Tibial artery (tissue), 4 donors: ENCODE measurements around the gene NTRK3.

Experiments used
- DNase-seq, 2 donors: peaks; one replicate each; pipeline ENCODE4 v3.0.0-alpha.2; 2019
- H3K27ac ChIP-seq, 2 donors: fragments of 200-600 bp; sonication (generic) in 1 of 2; 1 replicate in 1 of 2; 2 replicates in 1 of 2; pipeline ENCODE4 v1.5.1; 2018 to 2019; ENCODE audit warnings: mild to moderate bottlenecking in 1 of 2
- H3K27me3 ChIP-seq, 2 donors: fragments of 200-600 bp; sonication (generic) in 1 of 2; one replicate each; pipeline versions ENCODE4 v1.5.1 to v1.6.0; 2016 to 2019
- H3K36me3 ChIP-seq, 3 donors: fragments of 200-600 bp; sonication (generic) in 2 of 3; one replicate each; pipeline ENCODE4 v1.5.1; 2016 to 2019; ENCODE audit warnings: mild to moderate bottlenecking in 2 of 3
- H3K4me1 ChIP-seq, 4 donors: fragments of 200-600 bp; sonication (generic) in 2 of 4; 1 replicate in 3 of 4; 2 replicates in 1 of 4; pipeline ENCODE4 v1.5.1; 2016 to 2019
- H3K4me3 ChIP-seq, 2 donors: fragments of 200-600 bp; sonication (generic) in 1 of 2; 1 replicate in 1 of 2; 2 replicates in 1 of 2; pipeline ENCODE4 v1.5.1; 2018 to 2019; ENCODE audit warnings: mild to moderate bottlenecking in 2 of 2
- H3K9me3 ChIP-seq, 3 donors: fragments of 200-600 bp; sonication (generic) in 1 of 3; one replicate each; pipeline ENCODE4 v1.5.1; 2016 to 2019
- CTCF ChIP-seq, 2 experiments: fragments of 200-600 bp in 1 of 2; fragments of 450-650 bp in 1 of 2; IDR thresholded peaks; one replicate each; pipeline ENCODE4 v1.5.1; 2017 to 2019; ENCODE audit warnings: antibody characterized with exemption in 2 of 2, mild to moderate bottlenecking in 1 of 2, moderate library complexity in 1 of 2
- intact Hi-C: fragments of 100-400 bp; cut with DNase I; formaldehyde crosslinking; loops from one replicate; pipeline ENCODE4 v1.15.0; 2023; ENCODE audit warnings: low total_unique reads

The NTRK3 gene

GRCh38 chr15:87949151-87949574 is 307.4 kb downstream of the NTRK3 start:
- intact Hi-C loops, result no loop called here

GRCh38 chr15:87947560-87947959 is 309.0 kb downstream of the NTRK3 start:
- DNase-seq, result no peak

More at GRCh38 chr15:87949151-87949574, 307.4 kb downstream of the NTRK3 start:
- Histone ChIP-seq H3K4me1 (peaks cover 0 to 68% (median 44%) of the 10 kb centered on the region in 4 donors), H3K36me3 (no peaks in the 10 kb centered on the region), H3K4me3 (no peak overlapping the region), H3K9me3 (no peaks in the 10 kb centered on the region), H3K27ac (peak overlapping the region; percentile 72 to 81), H3K27me3 (no peaks in the 10 kb centered on the region)
- TF ChIP-seq CTCF (IDR thresholded peaks at IDR 0.05), result no peak
- DNase-seq, result peak in 1 of 2 donors; percentile 49

DNA sequence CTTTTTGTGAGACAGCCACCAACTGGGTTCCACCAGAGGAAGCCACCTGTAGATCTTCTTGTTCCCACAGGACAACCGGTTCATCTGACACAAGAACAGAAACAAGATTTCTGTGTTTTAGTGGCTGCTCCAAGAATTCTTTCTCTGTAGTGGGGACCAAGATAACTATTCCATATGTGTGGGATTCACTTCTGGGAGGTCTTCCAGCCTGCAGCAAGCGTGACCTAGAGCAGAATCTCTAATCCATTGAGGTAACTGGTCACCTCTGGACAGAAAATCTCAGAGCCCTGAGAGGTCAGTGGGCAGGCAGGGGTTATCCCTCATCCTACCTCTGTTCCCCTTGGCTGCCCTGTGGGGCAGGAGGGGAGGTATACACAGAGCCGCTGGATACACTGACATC is 311.3 kb downstream of the NTRK3 start:
- Histone ChIP-seq H3K4me3 (no peak overlapping the region), H3K27me3 (no peaks in the 10 kb centered on the region), H3K4me1 (peaks cover 0 to 74% (median 49%) of the 10 kb centered on the region in 4 donors), H3K36me3 (no peaks in the 10 kb centered on the region), H3K27ac (peak overlapping the region; percentile 57 to 73), H3K9me3 (no peaks in the 10 kb centered on the region)
- intact Hi-C loops, result no loop called here
- DNase-seq, result no peak
- no peak for TF ChIP-seq CTCF (IDR thresholded peaks at IDR 0.05)

More at GRCh38 chr15:87947560-87947959, 309.0 kb downstream of the NTRK3 start:
- Histone ChIP-seq H3K36me3 (no peaks in the 10 kb centered on the region), H3K4me1 (peaks cover 0 to 74% (median 48%) of the 10 kb centered on the region in 4 donors), H3K27ac (peak overlapping the region in 1 of 2 donors; percentile 72), H3K4me3 (no peak overlapping the region), H3K9me3 (no peaks in the 10 kb centered on the region), H3K27me3 (no peaks in the 10 kb centered on the region)
- intact Hi-C loops, result no loop called here
- TF ChIP-seq CTCF (IDR thresholded peaks at IDR 0.05), result no peak

- TF ChIP-seq CTCF (IDR thresholded peaks at IDR 0.05), result no peak
- H3K36me3 ChIP-seq, result no peaks in the 10 kb centered on the region
- H3K4me1 ChIP-seq, result peaks cover 0 to 74% (median 47%) of the 10 kb centered on the region in 4 donors
- no peaks in the 10 kb centered on the region for H3K9me3 ChIP-seq
- peak in 1 of 2 donors; percentile 78 for DNase-seq
- no peaks in the 10 kb centered on the region for H3K27me3 ChIP-seq
- intact Hi-C loops, result loop anchor here (5.0 kb wide), 1 partner anchor 42 kb away; no protein-coding TSS in a partner anchor
- H3K27ac ChIP-seq, result peak overlapping the region; percentile 57 to 73
- no peak overlapping the region for H3K4me3 ChIP-seq
Measured at GRCh38 chr15:87944691-87945090, 311.8 kb downstream of the NTRK3 start.

DNA sequence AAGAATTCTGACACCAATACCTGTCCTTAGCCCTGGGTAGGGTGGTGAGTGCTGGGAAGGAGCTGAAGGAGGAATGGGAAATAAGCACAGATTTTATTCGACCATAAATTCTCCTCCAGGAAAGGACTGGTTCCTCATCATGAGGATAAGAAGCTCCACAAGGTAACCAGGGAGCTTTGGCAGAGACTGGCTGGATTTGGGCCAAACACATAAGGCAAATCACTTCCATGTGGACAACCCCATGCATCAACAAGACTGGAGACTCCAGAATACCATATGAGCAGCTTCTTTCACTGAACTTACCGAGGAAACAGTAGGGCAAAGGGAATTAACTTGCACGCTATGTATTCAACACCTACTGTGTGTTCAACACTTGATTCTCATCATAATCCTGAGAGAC is 312.5 kb downstream of the NTRK3 start:
- TF ChIP-seq CTCF (IDR thresholded peaks at IDR 0.05), result no peak
- intact Hi-C loops, result loop anchor here (5.0 kb wide), 1 partner anchor 42 kb away; no protein-coding TSS in a partner anchor

More for the DNA sequence above, 312.5 kb downstream of the NTRK3 start:
- H3K9me3 ChIP-seq, result no peaks in the 10 kb centered on the region
- DNase-seq, result no peak
- H3K27me3 ChIP-seq, result no peaks in the 10 kb centered on the region
- H3K27ac ChIP-seq, result peak overlapping the region; percentile 57 to 73
- no peaks in the 10 kb centered on the region for H3K36me3 ChIP-seq
- no peak overlapping the region for H3K4me3 ChIP-seq
- peaks cover 0 to 71% (median 43%) of the 10 kb centered on the region in 4 donors for H3K4me1 ChIP-seq
